ENCODE measurements around the gene ZNF32. TPM values are rescaled to one million over a fixed set of nuclear protein-coding genes. Genes with fewer than 3 reads are reported as not detected.

The ZNF32 gene
- total RNA-seq, 4 donors from 2014 or later, result 54.8 to 77.7 (median 57.4) TPM

- no peak overlapping the region for H3K27ac ChIP-seq (replicated peaks in 1 of 4)
- no peak overlapping the region for H3K4me3 ChIP-seq
- no peaks in the 10 kb centered on the region for H3K9me3 ChIP-seq
- no peaks in the 10 kb centered on the region for H3K36me3 ChIP-seq
- TF ChIP-seq CTCF (IDR thresholded peaks at IDR 0.05), result no peak
- TF ChIP-seq EP300 (IDR thresholded peaks at IDR 0.05), result no peak
- no peak for TF ChIP-seq POLR2AphosphoS5 (IDR thresholded peaks at IDR 0.05)
- no peak for TF ChIP-seq POLR2A (IDR thresholded peaks at IDR 0.05; ENCODE audit: low read depth)
- no peak for DNase-seq (ENCODE audit: extremely low spot score)
- 77% methylated on average over 9 of the region's 9 CpGs for whole genome bisulfite sequencing
- peaks cover 0 to 49% (median 8%) of the 10 kb centered on the region in 4 donors for H3K27me3 ChIP-seq
- H3K4me1 ChIP-seq, result peaks cover 0 to 11% (median 7%) of the 10 kb centered on the region in 4 donors
- intact Hi-C loops (cut with DNase I), result no loop called here
Measured at GRCh38 chr10:43666552-43666951, 17.9 kb upstream of the ZNF32 start.

GRCh38 chr10:43665054-43665453 is 16.4 kb upstream of the ZNF32 start:
- 53% methylated on average over 3 of the region's 3 CpGs for WGBS
- Histone ChIP-seq H3K9me3 (no peaks in the 10 kb centered on the region), H3K27me3 (peaks cover 0 to 37% (median 8%) of the 10 kb centered on the region in 4 donors), H3K4me3 (no peak overlapping the region), H3K27ac (replicated peaks in 1 of 4) (no peak overlapping the region), H3K36me3 (no peaks in the 10 kb centered on the region), H3K4me1 (peaks cover 0 to 8% (median 7%) of the 10 kb centered on the region in 4 donors)
- TF ChIP-seq EP300 (IDR thresholded peaks at IDR 0.05) (no peak), POLR2A (IDR thresholded peaks at IDR 0.05; ENCODE audit: low read depth) (no peak)
- intact Hi-C loops (cut with DNase I), result no loop called here
- no peak for DNase-seq (ENCODE audit: extremely low spot score)

GRCh38 chr10:43658227-43658626 is 9.5 kb upstream of the ZNF32 start:
- intact Hi-C loops (cut with DNase I), result no loop called here
- peaks cover 0 to 14% (median 0%) of the 10 kb centered on the region in 4 donors for H3K27me3 ChIP-seq
- H3K4me3 ChIP-seq, result no peak overlapping the region
- 88% methylated on average over 6 of the region's 8 CpGs for WGBS
- H3K27ac ChIP-seq (replicated peaks in 1 of 4), result no peak overlapping the region
- H3K9me3 ChIP-seq, result no peaks in the 10 kb centered on the region
- H3K36me3 ChIP-seq, result no peaks in the 10 kb centered on the region
- TF ChIP-seq EP300 (IDR thresholded peaks at IDR 0.05) (no peak), POLR2A (IDR thresholded peaks at IDR 0.05; ENCODE audit: low read depth) (no peak), CTCF (IDR thresholded peaks at IDR 0.05) (no peak), POLR2AphosphoS5 (IDR thresholded peaks at IDR 0.05) (no peak)
- DNase-seq (ENCODE audit: extremely low spot score), result peak; percentile 80
- H3K4me1 ChIP-seq, result peaks cover 0 to 8% (median 0%) of the 10 kb centered on the region in 4 donors

GRCh38 chr10:43655311-43655710 is 6.6 kb upstream of the ZNF32 start:
- Histone ChIP-seq H3K36me3 (no peaks in the 10 kb centered on the region), H3K27ac (replicated peaks in 1 of 4) (no peak overlapping the region), H3K9me3 (no peaks in the 10 kb centered on the region), H3K27me3 (peaks cover 0 to 19% (median 0%) of the 10 kb centered on the region in 4 donors), H3K4me1 (peaks cover 0 to 8% (median 0%) of the 10 kb centered on the region in 4 donors), H3K4me3 (no peak overlapping the region)
- intact Hi-C loops (cut with DNase I), result no loop called here
- no peak for TF ChIP-seq POLR2A (IDR thresholded peaks at IDR 0.05; ENCODE audit: low read depth)
- no peak for TF ChIP-seq EP300 (IDR thresholded peaks at IDR 0.05)
- no peak for TF ChIP-seq CTCF (IDR thresholded peaks at IDR 0.05)
- no peak for TF ChIP-seq POLR2AphosphoS5 (IDR thresholded peaks at IDR 0.05)
- DNase-seq (ENCODE audit: extremely low spot score), result no peak
- 90% methylated on average over 8 of the region's 8 CpGs for WGBS

GRCh38 chr10:43653746-43654145 is 5.1 kb upstream of the ZNF32 start:
- Histone ChIP-seq H3K27me3 (peaks cover 0 to 9% (median 0%) of the 10 kb centered on the region in 4 donors), H3K4me1 (peaks cover 0 to 15% (median 7%) of the 10 kb centered on the region in 4 donors), H3K9me3 (no peaks in the 10 kb centered on the region), H3K4me3 (no peak overlapping the region), H3K27ac (replicated peaks in 1 of 4) (no peak overlapping the region), H3K36me3 (no peaks in the 10 kb centered on the region)
- 49% methylated on average over 2 of the region's 2 CpGs for whole genome bisulfite sequencing
- intact Hi-C loops (cut with DNase I), result no loop called here
- no peak for DNase-seq (ENCODE audit: extremely low spot score)
- TF ChIP-seq POLR2AphosphoS5 (IDR thresholded peaks at IDR 0.05) (no peak), POLR2A (IDR thresholded peaks at IDR 0.05; ENCODE audit: low read depth) (no peak), EP300 (IDR thresholded peaks at IDR 0.05) (no peak), CTCF (IDR thresholded peaks at IDR 0.05) (no peak)
